ENCODE data around the gene FBXO42.

DNA sequence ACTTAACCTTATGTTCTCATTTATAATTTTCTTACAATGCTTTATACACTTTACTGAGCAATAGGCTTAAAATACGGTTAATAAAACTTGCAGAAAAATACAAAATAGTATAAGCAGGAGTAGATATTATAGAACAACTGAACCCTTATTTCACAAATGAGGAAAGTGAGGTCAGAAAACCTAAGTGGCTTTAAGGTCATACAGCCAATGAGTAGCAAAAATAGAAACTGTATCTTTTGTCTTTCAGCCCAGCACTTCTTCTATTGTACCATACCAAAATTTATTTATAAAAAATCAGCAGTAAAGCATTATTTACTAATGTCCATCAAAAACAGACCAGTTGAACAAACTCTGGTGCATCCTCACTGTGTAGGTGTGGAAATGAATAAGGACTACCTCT, 11.6 kb downstream of the FBXO42 start:
- TF ChIP-seq, protein P1, sequence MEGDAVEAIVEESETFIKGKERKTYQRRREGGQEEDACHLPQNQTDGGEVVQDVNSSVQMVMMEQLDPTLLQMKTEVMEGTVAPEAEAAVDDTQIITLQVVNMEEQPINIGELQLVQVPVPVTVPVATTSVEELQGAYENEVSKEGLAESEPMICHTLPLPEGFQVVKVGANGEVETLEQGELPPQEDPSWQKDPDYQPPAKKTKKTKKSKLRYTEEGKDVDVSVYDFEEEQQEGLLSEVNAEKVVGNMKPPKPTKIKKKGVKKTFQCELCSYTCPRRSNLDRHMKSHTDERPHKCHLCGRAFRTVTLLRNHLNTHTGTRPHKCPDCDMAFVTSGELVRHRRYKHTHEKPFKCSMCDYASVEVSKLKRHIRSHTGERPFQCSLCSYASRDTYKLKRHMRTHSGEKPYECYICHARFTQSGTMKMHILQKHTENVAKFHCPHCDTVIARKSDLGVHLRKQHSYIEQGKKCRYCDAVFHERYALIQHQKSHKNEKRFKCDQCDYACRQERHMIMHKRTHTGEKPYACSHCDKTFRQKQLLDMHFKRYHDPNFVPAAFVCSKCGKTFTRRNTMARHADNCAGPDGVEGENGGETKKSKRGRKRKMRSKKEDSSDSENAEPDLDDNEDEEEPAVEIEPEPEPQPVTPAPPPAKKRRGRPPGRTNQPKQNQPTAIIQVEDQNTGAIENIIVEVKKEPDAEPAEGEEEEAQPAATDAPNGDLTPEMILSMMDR (conservative IDR thresholded peaks at IDR 0.05; ENCODE audit: low read depth, low read length), result no peak
- TF ChIP-seq CEBPB (IDR thresholded peaks at IDR 0.05; ENCODE audit: low read depth, low read length) (no peak), POLR2A (IDR thresholded peaks at IDR 0.05; ENCODE audit: low read depth, low read length) (no peak), MXI1 (IDR thresholded peaks at IDR 0.05; ENCODE audit: borderline replicate concordance, low read depth, low read length) (no peak)

All from IMR-90 (cell line).